GF-D8 (cell line): Measurements from ENCODE around the gene DERL3.

Experiments used
- DNase-seq: peaks from one replicate; lab custom pipeline; 2025; lab: John Stamatoyannopoulos, UW

Gene DERL3

DNA sequence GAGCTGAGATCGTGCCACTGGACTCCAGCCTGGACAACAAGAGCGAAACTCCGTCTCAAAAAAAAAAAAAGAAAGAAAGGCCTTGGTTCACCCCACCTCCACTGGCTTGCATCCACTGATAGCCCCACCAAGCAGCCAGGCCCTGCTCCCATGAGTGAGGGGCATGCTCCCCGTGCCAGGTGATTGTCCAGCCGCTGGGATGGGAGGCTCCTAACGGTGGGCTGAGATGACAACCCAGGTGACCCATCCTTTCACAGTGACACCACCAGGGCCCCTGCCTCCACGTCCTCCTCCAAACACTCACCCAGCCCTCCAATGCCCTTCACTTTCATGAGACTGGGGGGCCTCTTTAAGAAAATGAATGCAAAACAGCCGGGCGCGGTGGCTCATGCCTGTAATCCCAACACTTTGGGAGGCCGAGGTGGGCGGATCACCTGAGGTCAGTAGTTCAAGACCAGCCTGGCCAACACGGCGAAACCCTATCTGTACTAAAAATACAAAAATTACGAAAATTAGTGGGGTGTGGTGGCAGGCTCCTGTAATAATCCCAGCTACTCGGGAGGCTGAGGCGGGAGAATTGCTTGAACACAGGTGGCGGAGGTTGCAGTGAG, 8.6 kb upstream of the DERL3 start:
- DNase-seq, result no peak

DNA sequence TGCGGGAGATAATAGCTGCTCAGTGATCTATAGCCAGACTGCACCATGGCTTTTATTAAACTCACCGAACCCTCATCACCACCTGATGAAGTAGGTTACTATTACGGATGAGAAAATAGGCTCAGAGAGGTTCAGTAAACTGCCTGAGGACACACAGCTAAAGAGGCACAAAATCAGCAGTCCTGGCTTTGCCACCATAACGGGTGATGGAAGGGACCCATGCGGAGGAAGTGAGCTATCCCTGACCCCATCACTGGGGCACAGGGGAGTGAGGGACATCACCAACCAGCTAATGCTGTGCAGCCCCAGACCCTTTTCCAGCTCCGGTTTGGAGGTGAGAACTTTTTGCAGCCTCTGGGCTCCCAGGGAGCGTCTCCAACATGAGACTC, 7.3 kb upstream of the DERL3 start:
- DNase-seq, result no peak

GRCh38 chr22:23845265-23846080, 6.7 kb upstream of the DERL3 start:
- DNase-seq, result no peak

GRCh38 chr22:23844739-23845202, 6.0 kb upstream of the DERL3 start:
- DNase-seq, result no peak

GRCh38 chr22:23842599-23842998, 3.8 kb upstream of the DERL3 start:
- DNase-seq, result no peak

GRCh38 chr22:23841736-23842445, 3.1 kb upstream of the DERL3 start:
- DNase-seq, result no peak

GRCh38 chr22:23841292-23841691, 2.5 kb upstream of the DERL3 start:
- DNase-seq, result no peak

DNA sequence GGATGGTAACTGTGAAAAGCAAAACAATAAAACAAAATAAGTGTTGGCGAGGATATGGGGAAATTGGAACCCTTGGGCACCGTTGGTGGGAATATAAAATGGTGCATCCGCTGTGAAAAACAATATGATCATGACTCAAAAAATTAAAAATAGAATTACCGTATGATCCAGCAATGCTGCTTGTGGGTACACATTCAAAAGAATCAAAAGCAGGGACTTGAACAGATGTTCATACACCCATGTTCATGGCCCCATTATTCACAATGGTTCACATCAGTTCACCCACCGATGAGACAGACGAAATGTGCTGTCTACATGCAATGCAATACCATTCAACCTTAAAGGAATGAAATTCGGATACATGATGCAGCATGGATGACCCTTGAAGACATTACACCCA, 1.2 kb upstream of the DERL3 start:
- no peak for DNase-seq

GRCh38 chr22:23837911-23838680, 710 bp downstream of the DERL3 start:
- no peak for DNase-seq

- no peak for DNase-seq
Measured at GRCh38 chr22:23837496-23837859, 1.3 kb downstream of the DERL3 start.

GRCh38 chr22:23836692-23837495, 1.9 kb downstream of the DERL3 start:
- no peak for DNase-seq

DNA sequence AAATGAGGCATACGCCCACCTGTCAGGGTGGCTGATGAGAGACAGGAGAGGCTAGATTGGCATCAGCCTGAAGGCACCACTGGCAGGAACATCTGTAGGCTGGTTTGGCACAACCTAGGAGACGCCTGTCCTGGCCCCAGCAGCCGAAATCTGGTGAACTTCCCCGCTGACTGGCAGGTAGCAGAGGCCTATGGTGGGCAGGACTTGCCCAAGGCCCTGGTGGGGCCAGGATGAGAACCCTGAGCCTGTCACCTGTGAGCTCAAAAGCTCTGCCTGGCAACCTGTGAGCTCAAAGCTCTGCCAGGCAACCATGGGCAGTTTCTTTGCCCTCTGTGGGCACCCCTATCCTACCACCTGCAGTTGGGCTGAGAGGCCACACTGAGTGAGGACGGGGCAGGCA, 2.5 kb downstream of the DERL3 start:
- DNase-seq, result no peak

DNA sequence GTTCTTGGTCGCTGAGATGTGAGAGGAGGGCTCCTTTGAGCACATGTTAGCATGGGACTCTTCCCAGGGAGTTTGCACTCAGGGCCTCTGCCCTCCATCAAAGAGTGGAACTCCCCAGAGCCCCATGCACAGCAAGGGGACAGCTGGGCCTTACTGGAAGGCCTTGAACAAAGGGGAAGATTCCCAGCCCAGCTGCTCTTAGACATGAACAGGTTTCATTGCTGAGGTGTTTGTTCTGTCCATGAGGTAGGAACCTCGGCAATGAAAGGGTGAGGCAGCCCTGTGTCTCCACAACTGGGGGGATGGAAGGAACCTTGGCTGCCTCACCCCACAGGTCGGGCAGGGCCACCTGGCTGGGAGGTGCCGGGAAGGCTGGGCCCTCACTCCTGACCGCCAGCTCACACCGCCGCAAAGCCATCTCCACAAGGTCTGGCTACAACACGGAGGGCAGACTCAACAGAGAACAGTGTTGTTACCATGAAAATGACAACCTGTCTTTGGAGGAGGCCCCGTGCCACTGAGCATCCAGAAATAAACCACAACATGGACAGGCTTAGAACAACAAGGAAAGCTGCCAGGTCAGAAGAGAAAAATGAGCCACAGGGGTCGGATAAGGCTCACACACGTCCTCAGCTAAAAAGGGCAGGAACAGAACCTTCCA, 3.2 kb downstream of the DERL3 start:
- no peak for DNase-seq

GRCh38 chr22:23834793-23835483, 3.9 kb downstream of the DERL3 start:
- DNase-seq, result no peak

DNA sequence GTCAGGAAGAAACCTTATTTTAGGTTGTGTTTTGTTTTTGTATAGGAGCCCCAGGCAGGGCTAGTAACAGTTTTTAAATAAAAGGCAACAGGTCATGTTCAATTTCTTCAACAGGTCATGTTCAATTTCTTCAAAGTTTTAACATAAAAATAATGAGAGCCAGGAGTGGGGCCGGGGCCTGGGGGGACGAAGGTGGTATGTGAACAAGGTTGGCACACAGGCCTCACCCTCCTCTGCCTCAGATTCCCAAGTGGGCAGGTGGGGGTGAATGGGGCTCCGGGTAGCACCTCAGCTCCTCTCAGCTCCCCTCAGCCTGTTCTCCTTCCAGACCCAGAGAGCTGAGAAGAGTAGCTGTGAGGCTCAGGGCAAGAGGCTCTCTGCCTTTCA, 4.4 kb downstream of the DERL3 start:
- DNase-seq, result no peak

DNA sequence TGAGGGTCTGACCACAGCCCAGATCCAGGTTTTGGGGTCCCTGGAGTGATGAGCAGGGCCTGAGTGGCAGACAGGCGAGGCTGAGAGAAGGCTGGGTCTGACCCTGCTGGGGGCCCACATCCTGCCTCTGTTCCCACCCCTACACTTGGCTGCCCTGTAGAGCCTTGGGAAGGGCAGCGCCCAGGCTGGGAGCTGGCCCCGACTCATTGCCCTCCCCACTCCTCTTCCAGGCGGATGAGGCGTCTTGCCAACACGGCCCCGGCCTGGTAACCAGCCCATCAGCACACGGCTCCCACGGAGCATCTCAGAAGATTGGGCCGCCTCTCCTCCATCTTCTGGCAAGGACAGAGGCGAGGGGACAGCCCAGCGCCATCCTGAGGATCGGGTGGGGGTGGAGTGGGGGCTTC, 4.9 kb downstream of the DERL3 start:
- no peak for DNase-seq

- DNase-seq, result no peak
Measured at GRCh38 chr22:23833017-23833751, 5.6 kb downstream of the DERL3 start.

DNA sequence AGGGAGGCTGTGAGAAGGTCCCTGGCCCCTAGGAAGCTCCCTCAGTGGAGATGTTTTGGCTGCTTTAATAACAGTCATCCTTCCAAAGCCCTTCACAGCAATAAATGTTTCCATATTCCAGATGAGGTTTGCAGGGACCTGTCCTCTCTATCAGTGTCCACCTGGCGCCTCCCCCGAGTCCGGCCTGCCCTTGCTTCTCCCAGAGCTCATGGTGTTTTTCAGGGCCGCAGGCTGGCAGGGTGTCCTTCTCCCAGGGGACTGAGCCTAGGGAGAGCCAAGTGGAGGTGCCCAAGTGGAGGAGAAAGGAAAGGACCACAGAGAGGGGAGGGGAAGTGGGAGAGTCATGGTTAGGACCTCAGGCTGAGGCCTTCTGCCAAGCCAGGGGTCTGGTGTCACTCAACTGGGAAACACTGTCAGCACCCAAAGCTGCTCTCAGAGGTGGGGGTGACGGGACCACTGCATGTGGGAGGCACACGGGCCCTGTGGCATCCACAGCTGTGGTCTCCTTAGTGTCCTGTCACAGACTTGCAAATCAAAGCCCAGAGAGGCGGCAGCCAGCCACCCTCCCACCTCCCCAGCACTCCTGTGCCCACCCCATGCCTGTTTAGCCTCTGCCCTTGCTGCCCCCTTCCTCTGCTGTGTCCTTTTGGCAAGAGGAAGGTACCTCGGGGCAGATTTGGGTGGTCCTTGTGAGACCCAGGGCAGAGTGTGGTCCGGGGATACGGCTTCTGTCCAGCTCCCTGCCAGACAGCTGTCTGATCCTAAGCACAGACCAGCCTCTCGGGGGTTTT, 6.4 kb downstream of the DERL3 start:
- no peak for DNase-seq

DNA sequence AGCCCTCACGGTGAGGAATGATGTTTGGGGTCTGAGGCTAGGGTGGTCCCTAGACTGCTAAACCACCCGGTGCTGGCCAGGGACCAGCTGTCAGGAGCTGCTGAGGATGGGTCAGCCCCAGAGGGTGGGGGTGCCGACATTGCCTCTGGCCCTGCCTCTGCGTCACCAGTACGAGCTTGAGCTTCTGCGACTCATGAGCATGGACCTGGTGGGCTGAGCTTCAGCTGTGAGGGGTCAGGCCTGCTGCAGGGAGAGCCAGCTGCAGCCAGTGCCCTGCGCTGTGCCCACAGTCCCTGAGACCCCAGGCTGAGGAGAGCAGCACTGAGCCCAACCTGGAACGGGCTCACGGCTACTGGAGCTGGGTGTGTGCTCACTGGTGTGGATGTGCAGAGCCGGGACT, 7.0 kb downstream of the DERL3 start:
- DNase-seq, result no peak
